ENCODE measurements around the gene EGFL7. TPM values are rescaled to one million over a fixed set of nuclear protein-coding genes. Genes with fewer than 3 reads are reported as not detected.

The EGFL7 gene
- total RNA-seq, 2 donors from 2014 or later = 31.5 to 34.0 TPM

DNA sequence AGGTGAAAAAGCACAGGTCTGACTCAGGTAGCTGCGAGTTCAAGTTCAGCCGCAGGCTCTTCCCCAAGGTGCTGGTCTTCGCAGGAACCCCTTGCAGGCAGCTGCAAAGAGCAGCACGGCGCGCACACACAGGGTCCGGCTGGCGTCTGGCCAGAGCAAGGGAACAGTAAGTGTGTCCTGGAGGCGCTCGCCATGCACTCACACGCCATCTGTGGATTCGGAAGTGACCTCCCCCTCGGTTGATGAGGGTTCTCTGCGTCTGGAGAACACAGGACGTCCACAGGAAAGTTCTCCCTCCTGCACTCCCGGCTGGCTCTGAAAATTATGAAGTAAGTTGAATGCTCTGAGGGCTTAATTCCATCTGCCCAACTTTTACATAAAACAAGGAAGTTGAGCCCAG lies 14.0 kb upstream of the EGFL7 start:
- no peaks in the 10 kb centered on the region for H3K9me3 Mint-ChIP-seq
- Histone ChIP-seq H3K9ac (ENCODE audit: extremely low read depth, low read length, poor library complexity, severe bottlenecking) (no peak overlapping the region), H3K27ac (ENCODE audit: low read depth, low read length) (no peak overlapping the region), H3K4me1 (ENCODE audit: control insufficient read depth, insufficient read depth, low read length) (no peaks in the 10 kb centered on the region), H3K27me3 (ENCODE audit: control insufficient read depth, insufficient read depth, low read length, poor library complexity, severe bottlenecking) (peaks cover 5% of the 10 kb centered on the region), H3K4me3 (ENCODE audit: low read length) (no peak overlapping the region), H3K36me3 (ENCODE audit: control insufficient read depth, insufficient read depth, low read length) (no peaks in the 10 kb centered on the region), H3K9me3 (ENCODE audit: control insufficient read depth, low read length) (no peaks in the 10 kb centered on the region)
- no peak overlapping the region for H3K4me3 Mint-ChIP-seq
- TF ChIP-seq, protein P1, sequence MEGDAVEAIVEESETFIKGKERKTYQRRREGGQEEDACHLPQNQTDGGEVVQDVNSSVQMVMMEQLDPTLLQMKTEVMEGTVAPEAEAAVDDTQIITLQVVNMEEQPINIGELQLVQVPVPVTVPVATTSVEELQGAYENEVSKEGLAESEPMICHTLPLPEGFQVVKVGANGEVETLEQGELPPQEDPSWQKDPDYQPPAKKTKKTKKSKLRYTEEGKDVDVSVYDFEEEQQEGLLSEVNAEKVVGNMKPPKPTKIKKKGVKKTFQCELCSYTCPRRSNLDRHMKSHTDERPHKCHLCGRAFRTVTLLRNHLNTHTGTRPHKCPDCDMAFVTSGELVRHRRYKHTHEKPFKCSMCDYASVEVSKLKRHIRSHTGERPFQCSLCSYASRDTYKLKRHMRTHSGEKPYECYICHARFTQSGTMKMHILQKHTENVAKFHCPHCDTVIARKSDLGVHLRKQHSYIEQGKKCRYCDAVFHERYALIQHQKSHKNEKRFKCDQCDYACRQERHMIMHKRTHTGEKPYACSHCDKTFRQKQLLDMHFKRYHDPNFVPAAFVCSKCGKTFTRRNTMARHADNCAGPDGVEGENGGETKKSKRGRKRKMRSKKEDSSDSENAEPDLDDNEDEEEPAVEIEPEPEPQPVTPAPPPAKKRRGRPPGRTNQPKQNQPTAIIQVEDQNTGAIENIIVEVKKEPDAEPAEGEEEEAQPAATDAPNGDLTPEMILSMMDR (conservative IDR thresholded peaks at IDR 0.05) = no peak
- H3K4me1 Mint-ChIP-seq = no peaks in the 10 kb centered on the region
- H3K27me3 Mint-ChIP-seq (ENCODE audit: insufficient read depth) = peaks cover 4% of the 10 kb centered on the region
- no peaks in the 10 kb centered on the region for H3K36me3 Mint-ChIP-seq (ENCODE audit: low read depth)
- no peak overlapping the region for H3K27ac Mint-ChIP-seq
- 92 to 93% methylated on average over 15 to 16 of the region's 16 CpGs for WGBS, 2 experiments (ENCODE audit: insufficient coverage in 1 of 2, insufficient read length in 1 of 2)
- no peak for DNase-seq

DNA sequence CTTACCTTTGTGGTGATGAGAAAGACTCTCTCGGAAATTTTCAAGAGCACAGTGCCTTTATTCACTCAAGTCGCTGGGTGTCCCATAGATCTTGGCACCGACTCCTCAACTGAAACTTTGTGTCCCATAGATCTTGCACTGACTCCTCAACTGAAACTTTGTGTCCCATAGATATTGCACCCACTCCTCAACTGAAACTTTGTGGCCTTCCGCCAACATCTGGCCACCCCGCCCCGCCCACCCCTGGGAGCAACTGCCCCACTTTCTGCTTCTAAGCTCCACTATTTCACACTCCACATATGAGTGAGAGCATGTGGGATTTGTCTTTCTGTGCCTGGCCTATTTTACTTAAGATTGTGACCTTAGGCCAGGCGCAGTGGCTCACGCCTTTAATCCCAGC lies 12.7 kb upstream of the EGFL7 start:
- H3K27ac Mint-ChIP-seq = no peak overlapping the region
- Histone ChIP-seq H3K9me3 (ENCODE audit: control insufficient read depth, low read length) (no peaks in the 10 kb centered on the region), H3K36me3 (ENCODE audit: control insufficient read depth, insufficient read depth, low read length) (no peaks in the 10 kb centered on the region), H3K4me3 (ENCODE audit: low read length) (no peak overlapping the region), H3K4me1 (ENCODE audit: control insufficient read depth, insufficient read depth, low read length) (no peaks in the 10 kb centered on the region), H3K27me3 (ENCODE audit: control insufficient read depth, insufficient read depth, low read length, poor library complexity, severe bottlenecking) (no peaks in the 10 kb centered on the region), H3K9ac (ENCODE audit: extremely low read depth, low read length, poor library complexity, severe bottlenecking) (no peak overlapping the region), H3K27ac (ENCODE audit: low read depth, low read length) (no peak overlapping the region)
- H3K4me3 Mint-ChIP-seq = no peak overlapping the region
- H3K27me3 Mint-ChIP-seq (ENCODE audit: insufficient read depth) = no peaks in the 10 kb centered on the region
- DNase-seq = no peak
- no peaks in the 10 kb centered on the region for H3K4me1 Mint-ChIP-seq
- H3K36me3 Mint-ChIP-seq (ENCODE audit: low read depth) = no peaks in the 10 kb centered on the region
- TF ChIP-seq, protein P1 (conservative IDR thresholded peaks at IDR 0.05) = no peak
- H3K9me3 Mint-ChIP-seq = no peaks in the 10 kb centered on the region
- 97 to 98% methylated on average over 6 of the region's 8 CpGs for WGBS, 2 experiments (ENCODE audit: insufficient coverage in 1 of 2, insufficient read length in 1 of 2)

DNA sequence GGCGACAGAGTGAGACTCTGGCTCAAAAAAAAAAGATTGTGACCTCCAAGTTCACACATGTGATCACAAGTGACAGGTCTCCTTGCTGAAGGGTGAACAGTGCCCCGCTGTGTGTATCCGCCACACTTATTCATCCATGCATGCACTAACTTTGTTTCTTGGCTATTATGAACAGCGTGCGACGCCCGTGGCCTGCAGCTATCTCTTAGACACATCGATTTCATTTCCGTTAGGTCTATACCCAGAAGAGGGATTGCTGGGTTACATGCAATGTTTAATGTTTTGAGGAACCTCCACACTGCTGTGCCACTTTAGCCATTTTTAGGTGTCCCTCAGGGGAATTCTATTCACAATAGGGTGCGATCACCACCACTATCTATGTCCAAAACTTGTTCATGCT lies 12.1 kb upstream of the EGFL7 start:
- Mint-ChIP-seq H3K36me3 (ENCODE audit: low read depth) (no peaks in the 10 kb centered on the region), H3K27ac (no peak overlapping the region), H3K27me3 (ENCODE audit: insufficient read depth) (no peaks in the 10 kb centered on the region), H3K9me3 (no peaks in the 10 kb centered on the region), H3K4me3 (no peak overlapping the region), H3K4me1 (no peaks in the 10 kb centered on the region)
- Histone ChIP-seq H3K27ac (ENCODE audit: low read depth, low read length) (no peak overlapping the region), H3K4me3 (ENCODE audit: low read length) (no peak overlapping the region), H3K27me3 (ENCODE audit: control insufficient read depth, insufficient read depth, low read length, poor library complexity, severe bottlenecking) (no peaks in the 10 kb centered on the region), H3K9me3 (ENCODE audit: control insufficient read depth, low read length) (no peaks in the 10 kb centered on the region), H3K4me1 (ENCODE audit: control insufficient read depth, insufficient read depth, low read length) (no peaks in the 10 kb centered on the region), H3K9ac (ENCODE audit: extremely low read depth, low read length, poor library complexity, severe bottlenecking) (no peak overlapping the region), H3K36me3 (ENCODE audit: control insufficient read depth, insufficient read depth, low read length) (no peaks in the 10 kb centered on the region)
- WGBS, 2 experiments (ENCODE audit: insufficient coverage in 1 of 2, insufficient read length in 1 of 2) = 90 to 95% methylated on average over 10 of the region's 10 CpGs
- TF ChIP-seq, protein P1 (conservative IDR thresholded peaks at IDR 0.05) = no peak
- DNase-seq = no peak
